OCI-LY1 (cell line): ENCODE data around the gene CBX1.

Source experiments
- H2AFZ ChIP-seq: fragments of 200-600 bp; sonication (generic), shearing (Covaris generic); 2 replicates; pipeline ENCODE4 v1.6.0; 2014; ENCODE audit warnings: antibody characterized with exemption, mild to moderate bottlenecking, low read length
- H3F3A ChIP-seq: fragments of 200-600 bp; sonication (generic), shearing (Covaris generic); 2 replicates; pipeline ENCODE4 v1.6.0; 2014; ENCODE audit warnings: mild to moderate bottlenecking, antibody characterized with exemption, low read length, moderate library complexity; ENCODE audit not compliant: insufficient read depth
- H3K27ac ChIP-seq: fragments of 200-600 bp; sonication (generic); 2 replicates; pipeline ENCODE4 v1.5.1; 2014; ENCODE audit warnings: low read length, mixed run types, mild to moderate bottlenecking, low read depth; ENCODE audit not compliant: poor library complexity, severe bottlenecking
- H3K27me3 ChIP-seq: fragments of 200-600 bp; sonication (generic); 2 replicates; pipeline ENCODE4 v1.6.0; 2014; ENCODE audit warnings: antibody characterized with exemption, mild to moderate bottlenecking, low read length, moderate library complexity; ENCODE audit not compliant: insufficient read depth
- H3K36me3 ChIP-seq: fragments of 200-600 bp; sonication (generic); 2 replicates; pipeline ENCODE4 v1.6.1; 2014; ENCODE audit warnings: mild to moderate bottlenecking, antibody characterized with exemption, low read length, moderate library complexity, mixed read lengths; ENCODE audit not compliant: insufficient read depth
- H3K4me1 ChIP-seq: fragments of 200-600 bp; sonication (generic); 2 replicates; pipeline ENCODE4 v1.5.1; 2014; ENCODE audit warnings: mild to moderate bottlenecking, low read length, moderate library complexity; ENCODE audit not compliant: insufficient read depth, severe bottlenecking
- H3K4me2 ChIP-seq: fragments of 200-600 bp; sonication (generic), shearing (Covaris generic); 2 replicates; pipeline ENCODE4 v1.6.1; 2014; ENCODE audit warnings: low read length
- H3K4me3 ChIP-seq: fragments of 200-600 bp; sonication (generic); 2 replicates; pipeline ENCODE4 v1.5.1; 2014; ENCODE audit warnings: low read length, low read depth, mild to moderate bottlenecking, mixed read lengths; ENCODE audit not compliant: poor library complexity, severe bottlenecking
- H3K79me2 ChIP-seq: fragments of 200-600 bp; shearing (Covaris generic); 2 replicates; pipeline ENCODE4 v1.6.1; 2016; ENCODE audit warnings: mixed run types, low read length, mixed read lengths; ENCODE audit not compliant: insufficient read depth
- H3K9ac ChIP-seq: fragments of 200-600 bp; sonication (generic), shearing (Covaris generic); 2 replicates; pipeline ENCODE4 v1.6.1; 2014; ENCODE audit warnings: mild to moderate bottlenecking, low read length, mixed read lengths
- H3K9me2 ChIP-seq: fragments of 200-600 bp; sonication (generic), shearing (Covaris generic); 2 replicates; pipeline ENCODE4 v1.6.1; 2014; ENCODE audit warnings: low read depth, mild to moderate bottlenecking, low read length, mixed read lengths
- H3K9me3 ChIP-seq: fragments of 200-600 bp; shearing (Covaris generic); 2 replicates; pipeline ENCODE4 v1.6.1; 2014; ENCODE audit warnings: low read length, mixed read lengths
- H4K20me1 ChIP-seq: fragments of 200-600 bp; sonication (generic), shearing (Covaris generic); 2 replicates; pipeline ENCODE4 v1.6.0; 2016; ENCODE audit warnings: mild to moderate bottlenecking, low read length; ENCODE audit not compliant: insufficient read depth
- CTCF ChIP-seq: fragments of 200-600 bp; sonication (generic), shearing (Covaris generic); IDR thresholded peaks from 2 replicates; pipeline ENCODE4 v1.5.1; 2017; ENCODE audit warnings: mild to moderate bottlenecking, antibody characterized with exemption, low read length, moderate library complexity, mixed read lengths
- EZH2 ChIP-seq: fragments of 200-600 bp; sonication (generic), shearing (Covaris generic); IDR thresholded peaks from 2 replicates; pipeline ENCODE4 v1.8.0; 2017; ENCODE audit warnings: borderline replicate concordance, mixed run types, mild to moderate bottlenecking, antibody characterized with exemption, low read length, moderate library complexity, mixed read lengths

CBX1 gene

GRCh38 chr17:48121923-48122664, 20.8 kb upstream of the CBX1 start:
- Histone ChIP-seq H2AFZ (no peak overlapping the region), H3K27me3 (no peaks in the 10 kb centered on the region), H3K9ac (no peak overlapping the region), H3K9me3 (no peaks in the 10 kb centered on the region), H3K9me2 (no peaks in the 10 kb centered on the region), H3K79me2 (no peaks in the 10 kb centered on the region), H3K4me3 (no peak overlapping the region), H3K4me1 (no peaks in the 10 kb centered on the region), H4K20me1 (no peaks in the 10 kb centered on the region), H3F3A (no peaks in the 10 kb centered on the region), H3K4me2 (no peak overlapping the region), H3K27ac (no peak overlapping the region), H3K36me3 (peaks cover 47% of the 10 kb centered on the region)
- TF ChIP-seq CTCF (no peak), EZH2 (no peak)

GRCh38 chr17:48113201-48113676, 12.0 kb upstream of the CBX1 start:
- H3K9me2 ChIP-seq, result no peaks in the 10 kb centered on the region
- no peak overlapping the region; the same call in 1 of the 2 replicates for H3K9ac ChIP-seq
- no peak overlapping the region for H3K4me3 ChIP-seq
- no peaks in the 10 kb centered on the region for H3K27me3 ChIP-seq
- H3F3A ChIP-seq, result no peaks in the 10 kb centered on the region
- H4K20me1 ChIP-seq, result no peaks in the 10 kb centered on the region
- no peaks in the 10 kb centered on the region for H3K9me3 ChIP-seq
- H3K36me3 ChIP-seq, result 0 out of 2 replicates have a peak, but pooled peaks cover 5% of the 10 kb centered on the region
- no peak overlapping the region; the same call in 1 of the 2 replicates for H3K4me2 ChIP-seq
- no peak for TF ChIP-seq EZH2
- TF ChIP-seq CTCF, result no peak
- H2AFZ ChIP-seq, result no peak overlapping the region
- H3K27ac ChIP-seq, result peak overlapping the region; percentile 77
- peaks cover 52% of the 10 kb centered on the region for H3K4me1 ChIP-seq
- H3K79me2 ChIP-seq, result peaks cover 4% of the 10 kb centered on the region; the same call in 1 of the 2 replicates

- Histone ChIP-seq H3K4me3 (no peak overlapping the region), H4K20me1 (no peaks in the 10 kb centered on the region), H3K27me3 (no peaks in the 10 kb centered on the region), H3K9ac (no peak overlapping the region), H3K9me3 (no peaks in the 10 kb centered on the region), H3K9me2 (no peaks in the 10 kb centered on the region), H3K27ac (peak overlapping the region; percentile 51), H3K4me1 (peaks cover 55% of the 10 kb centered on the region), H3K4me2 (no peak overlapping the region), H3F3A (no peaks in the 10 kb centered on the region), H3K36me3 (no peaks in the 10 kb centered on the region), H2AFZ (no peak overlapping the region), H3K79me2 (peaks cover 4% of the 10 kb centered on the region; the same call in 1 of the 2 replicates)
- no peak for TF ChIP-seq CTCF
- no peak for TF ChIP-seq EZH2
Observed at GRCh38 chr17:48111937-48112241, 10.6 kb upstream of the CBX1 start.
